ENCODE data around the gene OR8G1.

DNA sequence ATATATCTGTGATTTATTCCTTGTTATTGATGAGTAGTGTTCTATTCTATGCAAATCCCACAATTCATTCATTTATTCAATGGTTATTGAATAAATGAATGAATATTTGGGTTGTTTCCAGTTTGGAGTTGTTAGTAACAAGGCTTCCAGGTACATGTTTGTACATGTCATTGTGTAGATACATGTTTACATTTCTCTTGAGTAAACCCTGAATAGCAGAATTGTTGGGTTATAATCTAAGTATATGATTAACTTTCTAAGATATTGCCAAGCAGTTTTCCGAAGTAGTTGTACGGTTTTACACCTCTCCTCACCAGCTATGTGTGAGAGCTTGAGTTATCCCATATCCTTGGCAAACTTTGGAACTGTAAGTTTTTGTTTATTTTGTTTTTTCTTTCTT is 18.5 kb upstream of the OR8G1 start:
- TF ChIP-seq, protein P1, sequence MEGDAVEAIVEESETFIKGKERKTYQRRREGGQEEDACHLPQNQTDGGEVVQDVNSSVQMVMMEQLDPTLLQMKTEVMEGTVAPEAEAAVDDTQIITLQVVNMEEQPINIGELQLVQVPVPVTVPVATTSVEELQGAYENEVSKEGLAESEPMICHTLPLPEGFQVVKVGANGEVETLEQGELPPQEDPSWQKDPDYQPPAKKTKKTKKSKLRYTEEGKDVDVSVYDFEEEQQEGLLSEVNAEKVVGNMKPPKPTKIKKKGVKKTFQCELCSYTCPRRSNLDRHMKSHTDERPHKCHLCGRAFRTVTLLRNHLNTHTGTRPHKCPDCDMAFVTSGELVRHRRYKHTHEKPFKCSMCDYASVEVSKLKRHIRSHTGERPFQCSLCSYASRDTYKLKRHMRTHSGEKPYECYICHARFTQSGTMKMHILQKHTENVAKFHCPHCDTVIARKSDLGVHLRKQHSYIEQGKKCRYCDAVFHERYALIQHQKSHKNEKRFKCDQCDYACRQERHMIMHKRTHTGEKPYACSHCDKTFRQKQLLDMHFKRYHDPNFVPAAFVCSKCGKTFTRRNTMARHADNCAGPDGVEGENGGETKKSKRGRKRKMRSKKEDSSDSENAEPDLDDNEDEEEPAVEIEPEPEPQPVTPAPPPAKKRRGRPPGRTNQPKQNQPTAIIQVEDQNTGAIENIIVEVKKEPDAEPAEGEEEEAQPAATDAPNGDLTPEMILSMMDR (IDR thresholded peaks at IDR 0.05; ENCODE audit: insufficient read depth, low read length, poor library complexity, severe bottlenecking): no peak
- TF ChIP-seq EZH2phosphoT487 (conservative IDR thresholded peaks at IDR 0.05; ENCODE audit: low read length): no peak

Measured in SU-DHL-6 (cell line).